HCT116 (cell line): ENCODE data around the gene HIRA. TPM values are rescaled to one million over a fixed set of nuclear protein-coding genes. Genes with fewer than 3 reads are reported as not detected.

Experiments
- ATAC-seq: fragments of 200-7000 bp; cut with Tn5 transposase; 2 replicates; pipeline ENCODE4 v1.9.1; 2020; ENCODE audit warnings: mild to moderate bottlenecking, moderate library complexity
- BruUV-seq: library from RNA; stranded (reverse); fragments of 400-500 nt; replicated peaks from 2 replicates; lab custom pipeline; 2021; lab: Mats Ljungman, UMichigan
- CTCF ChIA-PET: fragments of 300-600 bp; sonication (Branson Sonifier 250); formaldehyde crosslinking; loops from one replicate; lab custom pipeline; 2021; ENCODE audit warnings: antibody characterized with exemption; lab: Charles Lee
- POLR2A ChIA-PET: fragments of 300-600, 350-600 bp; sonication (Branson Sonifier 250); formaldehyde crosslinking; loops from one replicate; lab custom pipeline; 2021; ENCODE audit warnings: antibody characterized with exemption; lab: Charles Lee
- RAD21 ChIA-PET, 2 experiments: fragments of 300-600 bp; sonication (Branson Sonifier 250); formaldehyde crosslinking; loops; one replicate each; lab custom pipeline; 2023; ENCODE audit warnings: low total read pairs in 2 of 2; ENCODE audit not compliant: uncharacterized antibody in 2 of 2, unreplicated experiment in 2 of 2, low non-redundant PET in 1 of 2; lab: Charles Lee
- DNase-seq: peaks from one replicate; pipeline ENCODE4 v3.0.0-alpha.2; 2010; ENCODE audit warnings: low read depth, low spot score
- H2AFZ ChIP-seq: fragments of 200-600 bp; shearing (Covaris generic), sonication (generic); 2 replicates; pipeline ENCODE4 v1.6.1; 2017; ENCODE audit warnings: low read depth, mixed run types, mixed read lengths, antibody characterized with exemption, low read length; ENCODE audit not compliant: poor library complexity, severe bottlenecking
- H3K27ac ChIP-seq: 2 replicates; pipeline ENCODE4 v1.5.1; 2012; ENCODE audit warnings: low read depth, low read length
- H3K27me3 ChIP-seq: fragments of 200-600 bp; sonication (generic); 2 replicates; pipeline ENCODE4 v1.6.1; 2016; ENCODE audit warnings: mixed run types, low read length, mixed read lengths; ENCODE audit not compliant: insufficient read depth
- H3K36me3 ChIP-seq, 2 experiments: fragments of 200-500 bp in 1 of 2; fragments of 200-600 bp in 1 of 2; sonication (Bioruptor generic) in 1 of 2; sonication (generic) in 1 of 2; 2 replicates each; pipeline versions ENCODE4 v1.5.1 to v1.6.1; 2014 to 2016; ENCODE audit warnings: low read length in 2 of 2, inconsistent platforms in 1 of 2, mixed read lengths in 1 of 2, mixed run types in 1 of 2; ENCODE audit not compliant: insufficient read depth in 2 of 2, control insufficient read depth in 1 of 2
- H3K4me1 ChIP-seq, 2 experiments: fragments of 200-600 bp in 1 of 2; sonication (generic) in 1 of 2; 2 replicates each; pipeline versions ENCODE4 v1.5.1 to v1.6.1; 2012 to 2017; ENCODE audit warnings: low read length in 2 of 2, inconsistent platforms in 1 of 2, mild to moderate bottlenecking in 1 of 2, mixed read lengths in 1 of 2, mixed run types in 1 of 2, moderate library complexity in 1 of 2; ENCODE audit not compliant: insufficient read depth in 2 of 2, control insufficient read depth in 1 of 2
- H3K4me2 ChIP-seq: fragments of 200-600 bp; sonication (generic); 2 replicates; pipeline ENCODE4 v1.6.1; 2017; ENCODE audit warnings: mixed run types, low read length, mixed read lengths
- H3K4me3 ChIP-seq, 2 experiments: fragments of 200-600 bp in 1 of 2; sonication (generic) in 1 of 2; replicated peaks in 1 of 2; 2 replicates each; pipeline ENCODE4 v1.5.1; 2011 to 2016; ENCODE audit warnings: low read length in 2 of 2, control low read depth in 1 of 2, low read depth in 1 of 2, mild to moderate bottlenecking in 1 of 2, mixed read lengths in 1 of 2, mixed run types in 1 of 2
- H3K79me2 ChIP-seq: fragments of 200-600 bp; sonication (generic); 2 replicates; pipeline ENCODE4 v1.6.1; 2017; ENCODE audit warnings: mild to moderate bottlenecking, mixed run types, low read length, moderate library complexity, mixed read lengths; ENCODE audit not compliant: insufficient read depth
- H3K9ac ChIP-seq: fragments of 200-600 bp; sonication (generic); 2 replicates; pipeline ENCODE4 v1.6.1; 2016; ENCODE audit warnings: low read length, mixed read lengths
- H3K9me2 ChIP-seq: fragments of 200-600 bp; sonication (generic), shearing (Covaris generic); 2 replicates; pipeline ENCODE4 v1.6.1; 2017; ENCODE audit warnings: mixed run types, mild to moderate bottlenecking, moderate library complexity; ENCODE audit not compliant: insufficient read depth
- H3K9me3 ChIP-seq, 2 experiments: fragments of 200-500 bp in 1 of 2; fragments of 200-600 bp in 1 of 2; sonication (Bioruptor generic) in 1 of 2; sonication (generic) in 1 of 2; 2 replicates each; pipeline ENCODE4 v1.6.1; 2014 to 2017; ENCODE audit warnings: low read length in 2 of 2, mixed read lengths in 2 of 2, inconsistent platforms in 1 of 2, low read depth in 1 of 2, mild to moderate bottlenecking in 1 of 2, mixed run types in 1 of 2, moderate library complexity in 1 of 2; ENCODE audit not compliant: control insufficient read depth in 1 of 2, insufficient read depth in 1 of 2
- H4K20me1 ChIP-seq: fragments of 200-600 bp; sonication (generic), shearing (Covaris generic); 2 replicates; pipeline ENCODE4 v1.6.1; 2017; ENCODE audit warnings: mixed run types, mild to moderate bottlenecking, moderate library complexity; ENCODE audit not compliant: insufficient read depth
- CBX3 ChIP-seq: IDR thresholded peaks from 2 replicates; pipeline ENCODE4 v1.6.1; 2012; ENCODE audit warnings: low read depth
- CEBPB ChIP-seq: IDR thresholded peaks from 2 replicates; pipeline ENCODE4 v1.6.1; 2012; ENCODE audit warnings: low read depth
- EGR1 ChIP-seq: IDR thresholded peaks from 2 replicates; pipeline ENCODE4 v1.6.1; 2012; ENCODE audit warnings: low read depth
- ELF1 ChIP-seq: IDR thresholded peaks from 2 replicates; pipeline ENCODE4 v1.6.1; 2012; ENCODE audit warnings: low read depth, borderline replicate concordance
- EZH2phosphoT487 ChIP-seq: fragments of 200-600 bp; IDR thresholded peaks from 2 replicates; pipeline ENCODE4 v1.6.1; 2018; ENCODE audit warnings: antibody characterized with exemption, borderline replicate concordance
- FOSL1 ChIP-seq: IDR thresholded peaks from 2 replicates; pipeline ENCODE4 v1.6.1; 2012; ENCODE audit warnings: low read depth
- JUND ChIP-seq: IDR thresholded peaks from 2 replicates; pipeline ENCODE4 v1.6.1; 2012
- POLR2AphosphoS5 ChIP-seq: IDR thresholded peaks from 2 replicates; pipeline ENCODE4 v1.6.1; 2011; ENCODE audit warnings: mild to moderate bottlenecking, low read depth, low read length, moderate library complexity
- RAD21 ChIP-seq: IDR thresholded peaks from 2 replicates; pipeline ENCODE4 v1.6.1; 2012; ENCODE audit warnings: low read depth, mild to moderate bottlenecking
- SIN3A ChIP-seq: IDR thresholded peaks from 2 replicates; pipeline ENCODE4 v1.6.1; 2012; ENCODE audit warnings: low read depth
- SP1 ChIP-seq: IDR thresholded peaks from 2 replicates; pipeline ENCODE4 v1.6.1; 2012; ENCODE audit warnings: low read depth
- SRF ChIP-seq: IDR thresholded peaks from 2 replicates; pipeline ENCODE4 v1.6.1; 2012; ENCODE audit warnings: low read depth
- TCF7L2 ChIP-seq: IDR thresholded peaks from 2 replicates; pipeline ENCODE4 v1.7.0; 2011; ENCODE audit warnings: borderline replicate concordance, inconsistent platforms; ENCODE audit not compliant: insufficient read depth, insufficient read length; ENCODE audit errors: extremely low read depth
- ZFX ChIP-seq: fragments of 450-650 bp; IDR thresholded peaks from 2 replicates; pipeline ENCODE4 v1.6.1; 2017
- ZNF274 ChIP-seq: fragments of 200-500 bp; sonication (Bioruptor generic); IDR thresholded peaks from 2 replicates; pipeline ENCODE4 v1.6.1; 2014; ENCODE audit warnings: mild to moderate bottlenecking, low read depth, low read length, inconsistent platforms
- intact Hi-C: fragments of 100-400 bp; cut with micrococcal nuclease; formaldehyde crosslinking; loops from 2 replicates; pipeline ENCODE4 v1.10.0; 2022
- total RNA-seq: library from RNA; stranded (reverse); gene quantifications from one replicate; pipeline ENCODE4 v1.2.1, GENCODE V29; 2021; ENCODE audit not compliant: unreplicated experiment
- TF ChIP-seq, protein P1 (sequence below): IDR thresholded peaks from 2 replicates; pipeline ENCODE4 v1.6.1; 2011; ENCODE audit warnings: mild to moderate bottlenecking, low read length, moderate library complexity; ENCODE audit not compliant: insufficient replicate concordance; ENCODE audit errors: extremely low read depth
- TF ChIP-seq, protein P2 (sequence below): IDR thresholded peaks from 2 replicates; pipeline ENCODE4 v1.6.1; 2012; ENCODE audit warnings: low read depth
- TF ChIP-seq, protein P3 (sequence below): IDR thresholded peaks from 2 replicates; pipeline ENCODE4 v1.6.1; 2012
- TF ChIP-seq, protein P4 (sequence below), 3 experiments: fragments of 200-600 bp in 1 of 3; sonication (generic) in 1 of 3; IDR thresholded peaks in 2 of 3; conservative IDR thresholded peaks in 1 of 3; 2 replicates each; pipeline ENCODE4 v1.5.1; 2012 to 2017; ENCODE audit warnings: low read depth in 2 of 3, low read length in 2 of 3, antibody characterized with exemption in 1 of 3, borderline replicate concordance in 1 of 3, control low read depth in 1 of 3, mild to moderate bottlenecking in 1 of 3, mixed read lengths in 1 of 3, mixed run types in 1 of 3, moderate library complexity in 1 of 3; ENCODE audit not compliant: insufficient read depth in 1 of 3

The HIRA gene
- total RNA-seq, 1 experiment from 2014 or later, result 30.6 TPM

DNA sequence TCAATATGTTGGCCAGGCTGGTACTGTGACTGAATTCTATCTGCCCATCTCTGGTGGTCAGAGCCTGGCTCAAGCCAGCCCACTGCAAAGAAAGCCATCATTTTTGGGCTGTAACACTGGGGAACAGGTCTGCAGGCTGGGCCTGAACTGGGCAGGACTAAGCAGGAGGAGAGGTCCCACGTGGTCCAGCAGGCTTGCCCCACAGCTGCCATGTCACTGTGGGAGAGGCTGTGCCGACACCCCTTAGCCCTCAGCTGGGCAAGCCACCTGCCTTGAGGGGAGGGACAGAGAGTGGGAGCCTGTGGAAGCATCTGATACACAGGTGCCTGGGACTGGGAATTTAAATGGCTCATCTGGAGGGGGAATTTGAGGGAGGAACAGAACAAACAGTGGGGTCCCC is 73.3 kb downstream of the HIRA start:
- no peak overlapping the region for H3K4me2 ChIP-seq
- no peaks in the 10 kb centered on the region for H3K4me1 ChIP-seq
- H3K36me3 ChIP-seq, result peaks cover 21 to 36% of the 10 kb centered on the region in 2 experiments; a peak in 3 of 4 replicates
- ChIA-PET POLR2A (no interaction called here), RAD21 (no interaction called here), CTCF (no interaction called here)
- H3K27ac ChIP-seq, result no peak overlapping the region
- no TSS peak for BruUV-seq
- no peaks in the 10 kb centered on the region for H3K9me3 ChIP-seq
- H3K27me3 ChIP-seq, result no peaks in the 10 kb centered on the region
- no peaks in the 10 kb centered on the region for H3K79me2 ChIP-seq
- no peak overlapping the region for H2AFZ ChIP-seq
- no peak for DNase-seq
- no peaks in the 10 kb centered on the region for H4K20me1 ChIP-seq
- H3K9me2 ChIP-seq, result no peaks in the 10 kb centered on the region
- H3K9ac ChIP-seq, result no peak overlapping the region
- ATAC-seq, result no peak
- TF ChIP-seq CEBPB (no peak), POLR2AphosphoS5 (no peak), RAD21 (no peak), SP1 (no peak), SIN3A (no peak), ZNF274 (no peak), FOSL1 (no peak), EGR1 (no peak), CBX3 (no peak), SRF (no peak), ELF1 (no peak), TCF7L2 (no peak), JUND (no peak), EZH2phosphoT487 (no peak), ZFX (no peak)
- TF ChIP-seq, protein P1, sequence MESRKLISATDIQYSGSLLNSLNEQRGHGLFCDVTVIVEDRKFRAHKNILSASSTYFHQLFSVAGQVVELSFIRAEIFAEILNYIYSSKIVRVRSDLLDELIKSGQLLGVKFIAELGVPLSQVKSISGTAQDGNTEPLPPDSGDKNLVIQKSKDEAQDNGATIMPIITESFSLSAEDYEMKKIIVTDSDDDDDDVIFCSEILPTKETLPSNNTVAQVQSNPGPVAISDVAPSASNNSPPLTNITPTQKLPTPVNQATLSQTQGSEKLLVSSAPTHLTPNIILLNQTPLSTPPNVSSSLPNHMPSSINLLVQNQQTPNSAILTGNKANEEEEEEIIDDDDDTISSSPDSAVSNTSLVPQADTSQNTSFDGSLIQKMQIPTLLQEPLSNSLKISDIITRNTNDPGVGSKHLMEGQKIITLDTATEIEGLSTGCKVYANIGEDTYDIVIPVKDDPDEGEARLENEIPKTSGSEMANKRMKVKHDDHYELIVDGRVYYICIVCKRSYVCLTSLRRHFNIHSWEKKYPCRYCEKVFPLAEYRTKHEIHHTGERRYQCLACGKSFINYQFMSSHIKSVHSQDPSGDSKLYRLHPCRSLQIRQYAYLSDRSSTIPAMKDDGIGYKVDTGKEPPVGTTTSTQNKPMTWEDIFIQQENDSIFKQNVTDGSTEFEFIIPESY, result no peak
- TF ChIP-seq, protein P2, sequence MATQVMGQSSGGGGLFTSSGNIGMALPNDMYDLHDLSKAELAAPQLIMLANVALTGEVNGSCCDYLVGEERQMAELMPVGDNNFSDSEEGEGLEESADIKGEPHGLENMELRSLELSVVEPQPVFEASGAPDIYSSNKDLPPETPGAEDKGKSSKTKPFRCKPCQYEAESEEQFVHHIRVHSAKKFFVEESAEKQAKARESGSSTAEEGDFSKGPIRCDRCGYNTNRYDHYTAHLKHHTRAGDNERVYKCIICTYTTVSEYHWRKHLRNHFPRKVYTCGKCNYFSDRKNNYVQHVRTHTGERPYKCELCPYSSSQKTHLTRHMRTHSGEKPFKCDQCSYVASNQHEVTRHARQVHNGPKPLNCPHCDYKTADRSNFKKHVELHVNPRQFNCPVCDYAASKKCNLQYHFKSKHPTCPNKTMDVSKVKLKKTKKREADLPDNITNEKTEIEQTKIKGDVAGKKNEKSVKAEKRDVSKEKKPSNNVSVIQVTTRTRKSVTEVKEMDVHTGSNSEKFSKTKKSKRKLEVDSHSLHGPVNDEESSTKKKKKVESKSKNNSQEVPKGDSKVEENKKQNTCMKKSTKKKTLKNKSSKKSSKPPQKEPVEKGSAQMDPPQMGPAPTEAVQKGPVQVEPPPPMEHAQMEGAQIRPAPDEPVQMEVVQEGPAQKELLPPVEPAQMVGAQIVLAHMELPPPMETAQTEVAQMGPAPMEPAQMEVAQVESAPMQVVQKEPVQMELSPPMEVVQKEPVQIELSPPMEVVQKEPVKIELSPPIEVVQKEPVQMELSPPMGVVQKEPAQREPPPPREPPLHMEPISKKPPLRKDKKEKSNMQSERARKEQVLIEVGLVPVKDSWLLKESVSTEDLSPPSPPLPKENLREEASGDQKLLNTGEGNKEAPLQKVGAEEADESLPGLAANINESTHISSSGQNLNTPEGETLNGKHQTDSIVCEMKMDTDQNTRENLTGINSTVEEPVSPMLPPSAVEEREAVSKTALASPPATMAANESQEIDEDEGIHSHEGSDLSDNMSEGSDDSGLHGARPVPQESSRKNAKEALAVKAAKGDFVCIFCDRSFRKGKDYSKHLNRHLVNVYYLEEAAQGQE, result no peak
- TF ChIP-seq, protein P3, sequence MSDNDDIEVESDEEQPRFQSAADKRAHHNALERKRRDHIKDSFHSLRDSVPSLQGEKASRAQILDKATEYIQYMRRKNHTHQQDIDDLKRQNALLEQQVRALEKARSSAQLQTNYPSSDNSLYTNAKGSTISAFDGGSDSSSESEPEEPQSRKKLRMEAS, result no peak
- TF ChIP-seq, protein P4, sequence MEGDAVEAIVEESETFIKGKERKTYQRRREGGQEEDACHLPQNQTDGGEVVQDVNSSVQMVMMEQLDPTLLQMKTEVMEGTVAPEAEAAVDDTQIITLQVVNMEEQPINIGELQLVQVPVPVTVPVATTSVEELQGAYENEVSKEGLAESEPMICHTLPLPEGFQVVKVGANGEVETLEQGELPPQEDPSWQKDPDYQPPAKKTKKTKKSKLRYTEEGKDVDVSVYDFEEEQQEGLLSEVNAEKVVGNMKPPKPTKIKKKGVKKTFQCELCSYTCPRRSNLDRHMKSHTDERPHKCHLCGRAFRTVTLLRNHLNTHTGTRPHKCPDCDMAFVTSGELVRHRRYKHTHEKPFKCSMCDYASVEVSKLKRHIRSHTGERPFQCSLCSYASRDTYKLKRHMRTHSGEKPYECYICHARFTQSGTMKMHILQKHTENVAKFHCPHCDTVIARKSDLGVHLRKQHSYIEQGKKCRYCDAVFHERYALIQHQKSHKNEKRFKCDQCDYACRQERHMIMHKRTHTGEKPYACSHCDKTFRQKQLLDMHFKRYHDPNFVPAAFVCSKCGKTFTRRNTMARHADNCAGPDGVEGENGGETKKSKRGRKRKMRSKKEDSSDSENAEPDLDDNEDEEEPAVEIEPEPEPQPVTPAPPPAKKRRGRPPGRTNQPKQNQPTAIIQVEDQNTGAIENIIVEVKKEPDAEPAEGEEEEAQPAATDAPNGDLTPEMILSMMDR (IDR thresholded peaks at IDR 0.05 in 2 of 3, conservative IDR thresholded peaks at IDR 0.05 in 1 of 3; ENCODE audit: borderline replicate concordance in 1 of 3, insufficient read depth in 1 of 3, low read depth in 2 of 3, low read length in 2 of 3), result no peak
- intact Hi-C loops, result no loop called here
- H3K4me3 ChIP-seq, result no peak overlapping the region
